ENCODE measurements around the gene SIAE. TPM values are rescaled to one million over a fixed set of nuclear protein-coding genes. Genes with fewer than 3 reads are reported as not detected.

The SIAE gene
- total RNA-seq, 4 donors from 2014 or later = 33.9 to 52.5 (median 41.6) TPM

GRCh38 chr11:124670732-124671131, 2.8 kb downstream of the SIAE start:
- intact Hi-C loops (cut with DNase I) = loop anchor here (5.0 kb wide), 2 partner anchors 72 to 92 kb away; partner anchors contain the start of gene ESAM
- no peak for DNase-seq
- TF ChIP-seq POLR2A (IDR thresholded peaks at IDR 0.05) = no peak
- TF ChIP-seq, protein P1, sequence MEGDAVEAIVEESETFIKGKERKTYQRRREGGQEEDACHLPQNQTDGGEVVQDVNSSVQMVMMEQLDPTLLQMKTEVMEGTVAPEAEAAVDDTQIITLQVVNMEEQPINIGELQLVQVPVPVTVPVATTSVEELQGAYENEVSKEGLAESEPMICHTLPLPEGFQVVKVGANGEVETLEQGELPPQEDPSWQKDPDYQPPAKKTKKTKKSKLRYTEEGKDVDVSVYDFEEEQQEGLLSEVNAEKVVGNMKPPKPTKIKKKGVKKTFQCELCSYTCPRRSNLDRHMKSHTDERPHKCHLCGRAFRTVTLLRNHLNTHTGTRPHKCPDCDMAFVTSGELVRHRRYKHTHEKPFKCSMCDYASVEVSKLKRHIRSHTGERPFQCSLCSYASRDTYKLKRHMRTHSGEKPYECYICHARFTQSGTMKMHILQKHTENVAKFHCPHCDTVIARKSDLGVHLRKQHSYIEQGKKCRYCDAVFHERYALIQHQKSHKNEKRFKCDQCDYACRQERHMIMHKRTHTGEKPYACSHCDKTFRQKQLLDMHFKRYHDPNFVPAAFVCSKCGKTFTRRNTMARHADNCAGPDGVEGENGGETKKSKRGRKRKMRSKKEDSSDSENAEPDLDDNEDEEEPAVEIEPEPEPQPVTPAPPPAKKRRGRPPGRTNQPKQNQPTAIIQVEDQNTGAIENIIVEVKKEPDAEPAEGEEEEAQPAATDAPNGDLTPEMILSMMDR (IDR thresholded peaks at IDR 0.05) = no peak

GRCh38 chr11:124669193-124669592, 4.3 kb downstream of the SIAE start:
- peak; percentile 31 to 41 for DNase-seq
- Histone ChIP-seq H3K27ac (no peak overlapping the region), H3K27me3 (no peaks in the 10 kb centered on the region), H3K36me3 (peaks cover 0 to 3% of the 10 kb centered on the region in 2 donors), H3K9me3 (no peaks in the 10 kb centered on the region), H3K4me3 (replicated peaks in 1 of 3) (no peak overlapping the region), H3K4me1 (peaks cover 13 to 14% of the 10 kb centered on the region in 2 donors)
- 24% methylated on average over 8 of the region's 8 CpGs for WGBS, 2 donors
- TF ChIP-seq, protein P1 (IDR thresholded peaks at IDR 0.05) = peak in 5 of 6 experiments; percentile 67 to 91 (median 80)
- TF ChIP-seq POLR2A (IDR thresholded peaks at IDR 0.05) = no peak
- intact Hi-C loops (cut with DNase I) = loop anchor here (2.0 to 10.0 kb wide), 3 partner anchors 123 to 196 kb away; partner anchors contain the start of gene ROBO3

More at GRCh38 chr11:124670732-124671131, 2.8 kb downstream of the SIAE start:
- Histone ChIP-seq H3K9me3 (no peaks in the 10 kb centered on the region), H3K4me3 (replicated peaks in 1 of 3) (no peak overlapping the region), H3K36me3 (no peaks in the 10 kb centered on the region), H3K27ac (no peak overlapping the region), H3K27me3 (no peaks in the 10 kb centered on the region), H3K4me1 (peaks cover 18% of the 10 kb centered on the region in 2 donors)
- 60 to 69% methylated on average over 3 of the region's 3 CpGs for WGBS, 2 donors

DNA sequence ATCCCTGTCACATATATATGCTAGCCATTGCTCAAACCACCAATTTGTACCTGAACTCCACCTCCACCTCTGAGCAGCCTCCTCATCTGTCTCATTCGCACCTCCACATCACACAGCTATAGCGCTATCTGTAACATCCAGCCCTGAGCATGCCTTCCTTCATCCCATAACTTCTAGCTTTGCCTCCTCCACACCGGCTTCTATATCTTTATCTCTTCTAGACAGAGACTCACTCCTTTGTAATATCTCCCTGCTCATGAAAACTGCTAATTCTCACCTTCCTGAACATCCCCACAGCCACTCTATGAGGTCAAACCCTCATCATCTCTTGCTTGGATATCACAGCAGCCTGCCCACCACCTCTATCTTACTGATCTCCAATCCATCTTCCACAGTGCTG, 5.9 kb downstream of the SIAE start:
- WGBS, 2 donors = 98 to 99% methylated on average over 3 of the region's 3 CpGs
- intact Hi-C loops (cut with DNase I) = loop anchor here (5.0 to 10.0 kb wide), 2 partner anchors 125 to 197 kb away; partner anchors contain the start of gene ROBO3
- no peak overlapping the region for H3K27ac ChIP-seq
- H3K9me3 ChIP-seq = no peaks in the 10 kb centered on the region
- TF ChIP-seq, protein P1 (IDR thresholded peaks at IDR 0.05) = no peak
- TF ChIP-seq POLR2A (IDR thresholded peaks at IDR 0.05) = no peak
- no peaks in the 10 kb centered on the region for H3K27me3 ChIP-seq
- peaks cover 6 to 7% of the 10 kb centered on the region in 2 donors for H3K4me1 ChIP-seq
- no peak overlapping the region for H3K4me3 ChIP-seq (replicated peaks in 1 of 3)
- peaks cover 0 to 3% of the 10 kb centered on the region in 2 donors for H3K36me3 ChIP-seq
- no peak for DNase-seq

DNA sequence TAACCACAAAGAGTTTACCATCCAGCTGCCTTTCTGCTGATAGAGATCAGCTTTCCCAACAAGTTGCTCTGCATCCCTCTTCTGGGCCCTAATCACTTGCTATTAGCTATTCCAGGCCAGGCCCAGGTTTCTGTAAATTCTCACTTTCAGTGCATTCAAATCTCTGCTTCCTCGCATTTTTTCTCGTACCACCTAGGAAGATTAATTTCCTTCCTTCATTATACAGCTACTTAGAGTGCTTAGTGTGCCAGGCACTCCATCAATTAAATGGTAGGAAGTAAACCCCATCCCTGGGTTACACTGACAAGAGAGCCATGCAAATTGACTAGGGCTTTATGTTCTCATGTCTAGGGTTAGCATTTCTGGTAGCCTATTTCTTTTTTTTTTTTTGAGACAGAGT, 9.7 kb downstream of the SIAE start:
- DNase-seq = no peak
- H3K9me3 ChIP-seq = no peaks in the 10 kb centered on the region
- H3K27me3 ChIP-seq = no peaks in the 10 kb centered on the region
- intact Hi-C loops (cut with DNase I) = loop anchor here (10.0 kb wide), 1 partner anchor 201 kb away; the partner anchor contains the start of gene ROBO3
- TF ChIP-seq, protein P1 (IDR thresholded peaks at IDR 0.05) = no peak
- no peak overlapping the region for H3K27ac ChIP-seq
- no peak overlapping the region for H3K4me3 ChIP-seq (replicated peaks in 1 of 3)
- WGBS, 2 donors = 82 to 87% methylated on average over 2 of the region's 2 CpGs
- peaks cover 0 to 3% of the 10 kb centered on the region in 2 donors for H3K36me3 ChIP-seq
- H3K4me1 ChIP-seq = no peaks in the 10 kb centered on the region

- H3K4me3 ChIP-seq (replicated peaks in 1 of 3) = no peak overlapping the region
- H3K9me3 ChIP-seq = no peaks in the 10 kb centered on the region
- H3K36me3 ChIP-seq = peaks cover 0 to 3% of the 10 kb centered on the region in 2 donors
- 93% methylated on average over 4 of the region's 4 CpGs for WGBS, 2 donors
- no peaks in the 10 kb centered on the region for H3K27me3 ChIP-seq
- no peak overlapping the region for H3K27ac ChIP-seq
- TF ChIP-seq POLR2A (IDR thresholded peaks at IDR 0.05) = no peak
- TF ChIP-seq, protein P1 (IDR thresholded peaks at IDR 0.05) = no peak
- H3K4me1 ChIP-seq = no peaks in the 10 kb centered on the region
- no peak for DNase-seq
- intact Hi-C loops (cut with DNase I) = loop anchor here (10.0 kb wide), 1 partner anchor 203 kb away; the partner anchor contains the start of gene ROBO3
These were observed 11.4 kb downstream of the SIAE start for GRCh38 chr11:124662106-124662505.
